ENCODE measurements around the gene LRRC23.
A peak's percentile ranks its signal among the peaks of the same experiment; 100 is the strongest.
"Not testable (repeated sequence)": the region's sequence is repeated elsewhere in the genome, so short reads cannot be mapped to it uniquely, and the experiment has no call there.

LRRC23 gene

DNA sequence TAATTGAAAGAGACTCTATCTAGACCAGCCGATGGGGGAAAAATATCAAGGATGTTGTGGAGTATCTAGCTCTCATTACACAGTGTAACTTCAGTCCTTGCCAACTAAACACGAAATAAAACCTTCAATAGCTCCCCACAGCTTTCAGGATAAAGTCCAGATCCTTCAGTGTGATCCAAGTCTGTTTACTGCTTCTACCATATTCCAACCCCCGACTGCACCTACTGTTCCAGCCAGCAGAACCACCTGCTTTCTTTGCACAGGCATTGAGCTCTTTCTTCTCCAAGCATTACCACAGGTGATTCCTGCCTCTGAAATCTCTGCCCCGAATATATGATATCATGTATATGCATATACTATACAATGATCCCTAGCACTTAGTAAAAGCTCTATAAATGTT, 2.2 kb upstream of the LRRC23 start:
- no peak for DNase-seq (ENCODE audit: low read depth)

DNA sequence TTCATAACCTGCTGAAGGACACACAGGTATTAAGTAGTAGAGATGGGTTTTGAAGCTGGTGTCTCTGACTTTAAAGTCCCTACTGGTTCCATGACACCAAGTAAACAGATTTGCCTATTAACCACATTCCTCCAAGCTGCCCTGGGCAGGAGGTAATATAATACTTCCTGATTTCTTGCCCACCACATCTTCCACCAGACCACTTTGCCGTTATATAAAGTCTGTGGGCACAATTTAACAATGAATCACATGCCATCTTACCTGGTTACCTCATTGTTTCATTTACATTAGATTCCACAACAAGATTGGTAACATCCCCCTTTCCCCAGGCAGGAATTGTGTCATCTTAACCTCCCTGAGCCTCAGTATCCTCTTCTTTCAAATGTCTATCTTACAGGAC, 900 bp upstream of the LRRC23 start:
- no peak for DNase-seq (ENCODE audit: low read depth)

GRCh38 chr12:6905414-6906040, 905 bp downstream of the LRRC23 start:
- no peak for DNase-seq (ENCODE audit: low read depth)

DNA sequence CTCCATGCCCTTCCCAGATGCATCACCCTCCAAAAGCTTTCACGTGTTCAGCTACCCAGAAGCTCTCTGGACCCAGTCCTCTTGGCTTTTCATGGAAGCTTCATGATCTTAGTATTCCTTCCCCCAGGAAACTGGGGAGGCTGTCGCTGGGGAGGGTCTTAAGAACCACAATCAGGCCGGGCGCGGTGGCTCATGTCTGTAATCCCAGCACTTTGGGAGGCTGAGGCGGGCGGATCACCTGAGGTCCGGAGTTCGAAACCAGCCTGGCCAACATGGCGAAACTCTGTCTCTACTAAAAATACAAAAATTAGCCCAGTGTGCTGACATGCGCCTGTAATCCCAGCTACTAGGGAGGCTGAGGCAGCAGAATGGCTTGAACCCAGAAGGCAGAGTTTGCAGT, 3.5 kb downstream of the LRRC23 start:
- not testable (repeated sequence) for DNase-seq (ENCODE audit: low read depth)

DNA sequence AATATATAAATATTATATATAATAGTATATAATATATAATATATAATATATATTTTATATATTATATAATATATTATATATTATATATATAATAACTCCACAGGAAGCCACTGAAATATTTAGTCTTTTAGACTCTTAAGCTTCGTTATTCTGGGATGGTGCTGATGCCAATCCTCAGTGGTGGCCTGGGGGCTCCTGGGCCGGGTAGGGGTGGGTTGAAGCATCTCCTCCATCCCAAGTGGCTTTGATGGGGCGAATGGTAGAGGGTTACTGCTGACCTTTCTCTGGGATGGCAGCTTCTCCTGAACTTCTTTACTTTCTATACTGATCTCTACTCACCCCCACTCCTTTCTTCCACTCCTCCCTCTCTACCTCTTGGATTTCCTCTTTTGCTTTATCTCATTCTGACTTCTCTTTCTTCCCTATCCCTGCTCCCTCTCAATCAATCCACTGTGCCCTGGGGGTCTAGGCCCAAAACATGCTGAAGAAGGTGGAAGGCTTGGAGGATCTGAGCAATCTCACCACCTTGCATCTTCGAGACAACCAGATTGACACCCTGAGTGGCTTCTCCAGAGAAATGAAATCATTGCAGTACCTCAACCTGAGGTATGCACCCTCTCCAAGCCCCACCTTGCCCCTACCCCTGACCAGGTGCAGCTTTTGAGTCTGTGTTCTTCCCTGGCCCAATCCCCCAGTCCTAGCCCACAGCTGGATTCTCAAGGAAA, 5.0 kb downstream of the LRRC23 start:
- no peak for DNase-seq (ENCODE audit: low read depth)

DNA sequence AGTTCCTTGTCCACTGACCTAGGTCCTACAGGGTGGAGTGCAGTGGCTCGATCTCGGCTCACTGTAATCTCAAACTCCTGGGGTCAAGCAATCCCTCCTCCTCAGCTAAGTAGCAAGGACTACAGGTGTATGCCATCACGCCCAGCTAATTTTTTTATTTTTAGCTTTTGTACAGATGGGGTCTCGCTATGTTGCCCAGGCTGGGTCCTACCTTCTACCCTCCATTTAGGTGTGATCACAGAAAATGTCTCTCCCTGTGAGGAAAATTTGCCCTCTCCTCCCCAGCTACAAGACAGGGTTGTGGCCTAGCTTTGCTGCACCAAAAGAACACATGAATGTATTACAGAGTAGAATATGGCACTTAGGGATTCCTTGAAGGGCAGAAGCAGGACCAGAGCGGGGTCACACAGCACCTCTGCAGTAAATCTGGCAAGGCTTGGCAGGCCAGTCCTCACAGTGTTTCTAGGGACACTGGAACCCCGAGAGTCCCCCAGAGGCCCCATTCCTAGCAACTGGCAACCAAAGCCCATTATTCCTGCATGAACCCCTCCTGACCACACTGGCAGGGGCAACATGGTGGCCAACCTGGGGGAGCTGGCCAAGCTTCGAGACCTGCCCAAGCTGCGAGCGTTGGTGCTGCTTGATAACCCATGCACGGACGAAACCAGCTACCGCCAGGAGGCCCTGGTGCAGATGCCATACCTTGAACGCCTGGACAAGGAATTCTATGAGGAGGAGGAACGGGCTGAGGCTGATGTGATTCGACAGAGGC, 7.7 kb downstream of the LRRC23 start:
- DNase-seq (ENCODE audit: low read depth) = no peak

DNA sequence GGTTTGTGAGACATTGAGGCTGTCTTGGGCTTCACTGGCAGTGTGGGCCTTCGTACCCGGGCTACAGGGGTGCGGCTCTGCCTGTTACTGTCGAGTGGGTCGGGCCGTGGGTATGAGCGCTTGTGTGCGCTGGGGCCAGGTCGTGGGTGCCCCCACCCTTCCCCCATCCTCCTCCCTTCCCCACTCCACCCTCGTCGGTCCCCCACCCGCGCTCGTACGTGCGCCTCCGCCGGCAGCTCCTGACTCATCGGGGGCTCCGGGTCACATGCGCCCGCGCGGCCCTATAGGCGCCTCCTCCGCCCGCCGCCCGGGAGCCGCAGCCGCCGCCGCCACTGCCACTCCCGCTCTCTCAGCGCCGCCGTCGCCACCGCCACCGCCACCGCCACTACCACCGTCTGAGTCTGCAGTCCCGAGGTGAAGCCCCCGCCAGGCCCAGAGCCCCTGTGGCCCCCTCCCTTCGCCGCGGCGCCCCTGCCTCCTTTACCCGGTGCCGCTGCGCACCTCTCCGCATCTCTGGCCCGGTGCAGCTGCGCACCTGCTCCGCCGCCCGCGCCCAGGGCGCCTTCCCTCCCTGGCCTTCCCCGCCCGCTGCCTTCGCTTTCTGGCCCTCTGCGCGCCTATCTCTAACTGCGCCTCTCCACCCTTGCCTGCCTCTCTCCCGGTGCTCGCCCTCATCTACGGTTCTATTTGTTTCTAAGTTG, 9.8 kb downstream of the LRRC23 start, which contains the start of gene ENO2:
TSS of gene ENO2 (plus strand) at position 335 of the 701 bp plus-strand sequence. CDS start 1,253 bp downstream, outside the sequence.
- peak; percentile 79 for DNase-seq (ENCODE audit: low read depth)

GRCh38 chr12:6914947-6915788, 10.5 kb downstream of the LRRC23 start:
- peak; percentile 47 for DNase-seq (ENCODE audit: low read depth)

- no peak for DNase-seq (ENCODE audit: low read depth)
Observed at GRCh38 chr12:6915789-6916285, 11.2 kb downstream of the LRRC23 start.

DNA sequence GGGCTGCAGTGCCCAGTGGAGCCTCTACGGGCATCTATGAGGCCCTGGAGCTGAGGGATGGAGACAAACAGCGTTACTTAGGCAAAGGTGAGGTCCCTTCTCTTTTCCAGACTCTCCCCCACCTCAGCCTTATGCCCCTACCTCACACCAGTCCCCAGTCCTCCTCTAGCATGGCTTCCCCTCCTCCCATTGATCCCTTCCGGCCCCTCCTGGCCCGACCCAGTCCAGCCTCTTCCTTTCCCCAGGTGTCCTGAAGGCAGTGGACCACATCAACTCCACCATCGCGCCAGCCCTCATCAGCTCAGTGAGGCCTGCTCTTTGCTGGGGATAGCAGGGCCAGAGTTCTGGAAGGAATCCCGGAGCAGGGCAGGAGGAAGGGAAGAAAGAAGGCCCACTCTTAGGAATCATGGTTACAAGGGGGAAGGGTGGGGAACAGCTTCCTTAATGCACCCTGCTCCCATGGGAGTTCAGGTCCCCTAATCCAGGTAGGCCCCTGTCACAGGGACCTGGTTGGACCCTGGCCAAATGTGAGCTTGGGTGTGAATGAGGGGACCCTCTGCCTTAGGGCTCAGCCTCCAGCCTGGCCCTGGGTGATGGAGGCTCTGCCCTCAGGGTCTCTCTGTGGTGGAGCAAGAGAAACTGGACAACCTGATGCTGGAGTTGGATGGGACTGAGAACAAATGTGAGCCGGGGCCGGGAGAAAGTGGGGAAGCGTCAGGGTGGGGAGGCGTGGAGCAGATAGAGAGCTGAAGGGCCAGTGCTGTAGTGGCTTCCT, 12.0 kb downstream of the LRRC23 start:
- no peak for DNase-seq (ENCODE audit: low read depth)

GRCh38 chr12:6917491-6918231, 13.0 kb downstream of the LRRC23 start:
- DNase-seq (ENCODE audit: low read depth) = peak; percentile 58

DNA sequence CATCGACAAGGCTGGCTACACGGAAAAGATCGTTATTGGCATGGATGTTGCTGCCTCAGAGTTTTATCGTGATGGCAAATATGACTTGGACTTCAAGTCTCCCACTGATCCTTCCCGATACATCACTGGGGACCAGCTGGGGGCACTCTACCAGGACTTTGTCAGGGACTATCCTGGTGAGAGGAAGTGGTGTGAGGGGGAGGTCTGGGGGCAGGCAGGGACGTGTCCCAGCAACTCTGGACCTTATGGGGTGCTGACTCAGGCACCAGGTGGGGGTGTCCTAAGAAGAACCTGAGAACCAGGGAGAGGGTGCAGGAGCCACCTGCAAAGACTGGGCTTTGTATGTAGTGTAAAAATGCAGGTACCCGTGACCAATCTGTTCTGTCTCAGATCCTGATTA, 15.0 kb downstream of the LRRC23 start:
- no peak for DNase-seq (ENCODE audit: low read depth)

GRCh38 chr12:6921539-6921938, 16.9 kb downstream of the LRRC23 start:
- DNase-seq (ENCODE audit: low read depth) = no peak

GRCh38 chr12:6921996-6922946, 17.6 kb downstream of the LRRC23 start:
- DNase-seq (ENCODE audit: low read depth) = no peak

- no peak for DNase-seq (ENCODE audit: low read depth)
Observed at GRCh38 chr12:6923003-6923732, 18.5 kb downstream of the LRRC23 start.

DNA sequence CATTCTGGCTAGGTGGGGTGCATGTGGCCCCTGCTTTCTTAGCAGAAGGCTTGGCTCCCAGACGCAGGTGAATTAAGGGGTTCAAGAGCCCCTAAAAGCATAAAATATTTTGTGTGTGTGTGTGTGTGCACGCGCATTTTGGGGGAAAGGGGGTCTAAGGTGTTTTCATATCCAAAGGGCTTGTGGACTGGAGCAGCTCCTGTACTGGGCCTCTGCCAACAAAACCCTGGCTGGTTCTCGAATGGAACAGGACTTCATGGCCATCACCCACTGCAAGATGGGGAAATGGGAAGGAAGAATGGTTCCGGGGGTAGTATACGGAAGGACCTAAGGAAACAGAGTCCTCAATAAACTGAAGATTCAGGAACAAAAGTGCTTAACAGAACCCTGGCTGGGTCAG, 19.2 kb downstream of the LRRC23 start:
- DNase-seq (ENCODE audit: low read depth) = no peak

- DNase-seq (ENCODE audit: low read depth) = no peak
Observed at GRCh38 chr12:6925239-6925539, 20.6 kb downstream of the LRRC23 start.

Data from EH (cell line).